ENCODE measurements around the gene PSEN2.

Gene PSEN2

DNA sequence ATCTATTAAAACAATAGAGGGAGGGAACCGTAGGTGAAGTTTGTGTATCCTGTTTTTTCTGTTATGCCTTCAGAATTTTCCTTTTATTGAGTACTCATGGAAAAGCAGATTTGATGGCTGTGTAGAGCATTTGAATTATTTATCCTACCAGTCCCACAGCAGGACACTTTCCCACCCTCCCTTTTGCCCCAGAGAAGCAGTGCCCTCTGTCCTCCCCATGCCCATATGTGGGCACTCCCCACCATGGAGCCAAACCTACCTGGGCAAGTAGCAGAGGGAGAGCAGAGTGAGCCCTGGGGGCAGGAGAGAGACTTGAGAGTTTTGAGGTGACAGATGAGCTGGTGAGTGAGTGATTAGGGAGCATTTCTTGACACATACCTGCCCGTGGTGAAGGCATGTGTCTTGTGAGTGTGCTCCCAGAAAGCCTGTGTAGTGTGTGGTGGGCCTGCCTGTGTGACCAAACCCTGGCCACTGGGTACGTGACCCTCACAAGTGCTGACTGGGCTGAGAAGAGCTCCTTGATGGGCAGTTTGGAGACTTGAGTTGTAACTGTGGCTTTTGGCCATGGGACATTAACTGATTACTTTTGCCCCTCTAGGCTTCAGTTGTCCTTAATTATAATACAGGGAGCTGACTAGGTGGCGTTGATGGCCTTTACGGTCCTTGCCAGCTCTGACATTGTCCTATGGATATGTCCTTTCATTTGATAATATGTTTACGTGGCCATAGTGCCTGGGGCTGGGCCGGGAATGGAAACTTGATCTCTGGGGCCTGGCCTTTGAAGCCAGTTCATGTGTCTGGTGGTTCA, 3.6 kb downstream of the PSEN2 start:
- no peak overlapping the region for H3K4me3 ChIP-seq (ENCODE audit: low read depth, low read length)
- TF ChIP-seq, protein P1, sequence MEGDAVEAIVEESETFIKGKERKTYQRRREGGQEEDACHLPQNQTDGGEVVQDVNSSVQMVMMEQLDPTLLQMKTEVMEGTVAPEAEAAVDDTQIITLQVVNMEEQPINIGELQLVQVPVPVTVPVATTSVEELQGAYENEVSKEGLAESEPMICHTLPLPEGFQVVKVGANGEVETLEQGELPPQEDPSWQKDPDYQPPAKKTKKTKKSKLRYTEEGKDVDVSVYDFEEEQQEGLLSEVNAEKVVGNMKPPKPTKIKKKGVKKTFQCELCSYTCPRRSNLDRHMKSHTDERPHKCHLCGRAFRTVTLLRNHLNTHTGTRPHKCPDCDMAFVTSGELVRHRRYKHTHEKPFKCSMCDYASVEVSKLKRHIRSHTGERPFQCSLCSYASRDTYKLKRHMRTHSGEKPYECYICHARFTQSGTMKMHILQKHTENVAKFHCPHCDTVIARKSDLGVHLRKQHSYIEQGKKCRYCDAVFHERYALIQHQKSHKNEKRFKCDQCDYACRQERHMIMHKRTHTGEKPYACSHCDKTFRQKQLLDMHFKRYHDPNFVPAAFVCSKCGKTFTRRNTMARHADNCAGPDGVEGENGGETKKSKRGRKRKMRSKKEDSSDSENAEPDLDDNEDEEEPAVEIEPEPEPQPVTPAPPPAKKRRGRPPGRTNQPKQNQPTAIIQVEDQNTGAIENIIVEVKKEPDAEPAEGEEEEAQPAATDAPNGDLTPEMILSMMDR (IDR thresholded peaks at IDR 0.05; ENCODE audit: insufficient read depth, low read depth, low read length, missing control alignments) = no peak
- no peak for DNase-seq (ENCODE audit: low read depth)

DNA sequence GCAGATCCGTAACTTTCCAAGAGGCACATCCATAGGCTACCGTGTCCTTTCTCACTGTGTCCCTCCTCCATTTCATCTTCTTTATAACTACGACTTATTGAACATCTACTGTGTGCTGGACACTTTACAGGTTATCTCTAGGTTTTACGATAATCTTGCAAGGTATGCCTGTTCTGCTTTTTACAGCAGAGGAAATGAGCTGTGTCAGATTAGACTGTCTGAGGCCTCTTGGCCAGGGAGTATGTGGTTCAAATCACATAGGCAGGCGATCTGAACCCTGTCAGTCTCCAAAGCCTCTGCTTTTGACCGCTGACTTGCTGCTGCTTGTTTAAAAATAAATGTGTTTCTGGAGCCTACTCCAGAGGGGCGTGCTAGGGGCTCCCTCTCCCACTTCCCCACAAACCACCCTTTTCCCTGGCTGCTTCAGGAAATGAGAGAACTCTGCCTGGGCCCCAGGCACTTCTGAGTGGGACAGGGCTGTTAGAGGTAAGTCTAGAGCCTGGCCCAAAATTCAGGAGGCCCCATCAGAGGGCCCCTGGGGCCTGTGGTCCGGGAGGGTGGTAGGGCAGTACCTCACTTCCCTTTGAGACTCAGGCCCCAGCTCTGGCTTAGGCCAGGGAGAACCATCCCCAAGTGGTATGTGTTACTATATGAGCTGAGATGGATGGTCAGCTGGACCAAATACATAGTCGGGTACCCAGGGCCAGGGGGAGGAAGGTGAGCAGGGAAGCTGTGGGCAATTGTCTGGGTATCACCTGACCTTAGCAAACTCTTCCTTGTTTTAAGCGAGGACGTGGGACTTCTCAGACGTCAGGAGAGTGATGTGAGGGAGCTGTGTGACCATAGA, 4.4 kb downstream of the PSEN2 start:
- no peak for DNase-seq (ENCODE audit: low read depth)

DNA sequence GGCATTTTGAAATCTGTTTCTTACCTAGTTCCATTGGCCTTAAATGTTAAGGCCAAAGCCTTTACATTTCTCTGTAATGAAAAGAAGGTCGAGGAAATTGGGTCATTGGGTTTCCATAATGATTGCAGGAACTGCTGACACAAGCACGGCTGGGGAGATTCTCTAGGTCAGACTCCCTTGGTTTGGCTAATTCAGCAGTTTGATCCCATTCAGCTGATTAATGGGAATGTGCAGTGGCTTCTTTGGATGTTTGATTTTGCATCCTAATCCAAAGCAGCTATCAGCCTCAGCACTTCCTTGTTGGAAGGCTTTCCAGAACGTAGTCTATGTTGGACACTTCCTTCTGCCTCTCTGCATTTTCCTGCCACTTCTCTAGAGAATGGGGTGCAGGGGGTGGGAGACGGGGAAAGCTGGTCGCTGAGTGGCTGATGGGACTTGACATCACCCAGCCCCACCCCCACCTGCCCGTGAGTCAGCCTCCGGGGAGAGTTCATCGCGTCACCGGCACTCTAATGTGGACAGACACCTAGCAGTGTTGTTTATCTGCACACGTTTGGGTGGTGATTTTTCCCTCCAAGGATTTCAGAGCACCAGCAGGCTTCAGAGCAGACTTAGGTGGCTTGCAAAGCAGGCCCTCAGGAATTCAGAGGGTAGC, 5.4 kb downstream of the PSEN2 start:
- no peak overlapping the region for H3K4me3 ChIP-seq (ENCODE audit: low read depth, low read length)
- no peak for DNase-seq (ENCODE audit: low read depth)
- TF ChIP-seq, protein P1 (IDR thresholded peaks at IDR 0.05; ENCODE audit: insufficient read depth, low read depth, low read length, missing control alignments) = no peak

More for the DNA sequence above, 4.4 kb downstream of the PSEN2 start:
- TF ChIP-seq, protein P1 (IDR thresholded peaks at IDR 0.05; ENCODE audit: insufficient read depth, low read depth, low read length, missing control alignments) = no peak
- H3K4me3 ChIP-seq (ENCODE audit: low read depth, low read length) = no peak overlapping the region

DNA sequence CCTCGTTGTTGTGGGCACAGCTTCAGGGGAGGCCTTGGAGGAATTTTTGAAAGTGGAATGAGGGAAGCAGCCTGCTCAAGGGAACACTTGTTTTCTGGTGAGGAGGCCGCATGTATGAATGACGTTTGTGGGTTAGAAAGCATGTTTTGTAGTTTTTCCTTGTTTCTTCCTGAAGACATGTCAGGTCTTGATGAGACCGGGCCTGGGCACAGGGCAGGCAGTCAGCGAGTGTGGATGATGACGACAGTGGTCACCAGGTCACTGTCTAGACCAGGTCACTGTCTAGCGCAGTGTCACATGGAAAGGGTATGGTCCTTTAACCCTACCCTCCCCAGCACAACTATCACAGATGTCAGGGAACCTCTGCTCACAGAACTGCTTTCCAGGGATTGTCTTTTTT, 7.3 kb downstream of the PSEN2 start:
- TF ChIP-seq, protein P1 (IDR thresholded peaks at IDR 0.05; ENCODE audit: insufficient read depth, low read depth, low read length, missing control alignments) = no peak
- H3K4me3 ChIP-seq (ENCODE audit: low read depth, low read length) = no peak overlapping the region
- DNase-seq (ENCODE audit: low read depth) = no peak

DNA sequence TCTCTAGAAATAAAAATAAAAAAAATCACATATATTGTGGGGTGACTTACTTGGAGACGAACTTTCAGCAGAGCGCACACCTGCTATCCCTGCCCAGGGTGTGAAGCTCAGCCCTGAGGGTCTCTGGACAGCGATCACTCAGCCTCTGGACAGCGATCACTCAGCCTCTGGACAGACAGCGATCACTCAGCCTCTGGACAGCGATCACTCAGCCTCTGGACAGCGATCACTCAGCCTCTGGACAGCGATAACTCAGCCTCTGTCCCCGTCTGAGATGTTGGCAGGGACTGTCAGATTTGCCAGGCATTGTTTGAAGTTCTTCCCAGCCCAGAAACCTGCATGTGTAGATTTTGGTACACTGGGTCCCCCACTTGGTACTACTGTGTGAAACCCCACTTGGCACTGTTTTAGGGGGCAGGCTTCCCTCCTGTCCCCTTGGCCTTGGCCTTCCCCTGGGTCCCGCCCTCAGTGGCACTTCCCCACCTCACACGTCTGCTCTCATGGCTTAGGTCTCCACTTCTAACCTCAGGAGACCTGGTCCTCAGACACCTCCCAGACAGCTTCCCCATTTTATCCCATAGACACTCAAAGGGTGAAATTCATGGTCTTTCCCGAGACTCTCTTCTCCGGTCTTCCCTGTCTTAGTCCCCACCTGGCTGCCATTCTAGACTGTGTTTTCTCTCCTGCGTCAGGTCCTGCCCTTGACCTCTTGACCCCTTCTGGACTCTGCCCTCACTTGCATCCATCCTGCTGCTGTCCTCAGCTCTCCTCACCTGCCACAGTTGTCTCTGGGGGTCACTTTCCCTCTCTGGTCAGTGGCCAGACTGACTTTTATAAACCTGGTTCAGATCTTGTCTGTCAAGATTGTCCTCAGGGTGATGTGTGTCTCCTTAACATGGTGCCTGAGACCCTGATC, 10.2 kb downstream of the PSEN2 start:
- DNase-seq (ENCODE audit: low read depth) = no peak
- TF ChIP-seq, protein P1 (IDR thresholded peaks at IDR 0.05; ENCODE audit: insufficient read depth, low read depth, low read length, missing control alignments) = no peak
- H3K4me3 ChIP-seq (ENCODE audit: low read depth, low read length) = no peak overlapping the region

Data from GM12865 (cell line).